Measurements from ENCODE around the gene CCDC172.

DNA sequence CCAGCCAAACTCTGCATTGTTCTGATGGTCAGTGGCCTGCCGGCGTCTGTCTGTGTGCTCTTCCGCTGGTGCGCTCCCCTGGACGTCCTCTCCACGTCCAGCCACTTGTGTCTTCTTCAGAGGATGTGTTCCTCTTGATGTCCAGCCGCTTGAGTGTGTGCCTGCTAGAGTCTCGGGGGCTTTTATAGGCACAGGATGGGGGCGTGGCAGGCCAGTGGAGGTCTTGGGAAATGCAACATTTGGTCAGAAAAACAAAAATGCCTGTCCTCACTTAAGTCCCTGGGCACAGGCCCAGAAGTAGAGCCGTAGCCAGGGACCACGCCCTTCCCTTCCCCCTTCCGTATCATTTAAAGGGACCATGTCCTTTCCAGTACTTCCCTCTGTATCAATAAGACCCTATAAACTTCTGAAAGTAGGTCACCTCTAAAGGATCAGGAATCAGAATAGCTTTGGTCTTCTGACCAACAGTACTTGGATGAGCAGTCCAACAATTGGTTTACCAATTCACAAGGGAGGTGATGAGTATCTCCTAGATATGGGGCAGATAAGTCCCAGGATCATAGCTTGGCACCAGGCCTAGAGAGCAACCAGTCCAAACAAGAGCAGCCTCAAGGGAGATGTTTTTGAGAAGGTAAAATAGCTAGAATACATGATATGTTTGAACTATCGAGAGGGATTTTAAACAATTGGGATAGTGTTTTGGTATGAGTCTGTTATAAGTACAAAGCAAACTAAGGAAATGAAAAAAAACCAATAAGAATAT is 71.2 kb downstream of the CCDC172 start:
- TF ChIP-seq, protein P1, sequence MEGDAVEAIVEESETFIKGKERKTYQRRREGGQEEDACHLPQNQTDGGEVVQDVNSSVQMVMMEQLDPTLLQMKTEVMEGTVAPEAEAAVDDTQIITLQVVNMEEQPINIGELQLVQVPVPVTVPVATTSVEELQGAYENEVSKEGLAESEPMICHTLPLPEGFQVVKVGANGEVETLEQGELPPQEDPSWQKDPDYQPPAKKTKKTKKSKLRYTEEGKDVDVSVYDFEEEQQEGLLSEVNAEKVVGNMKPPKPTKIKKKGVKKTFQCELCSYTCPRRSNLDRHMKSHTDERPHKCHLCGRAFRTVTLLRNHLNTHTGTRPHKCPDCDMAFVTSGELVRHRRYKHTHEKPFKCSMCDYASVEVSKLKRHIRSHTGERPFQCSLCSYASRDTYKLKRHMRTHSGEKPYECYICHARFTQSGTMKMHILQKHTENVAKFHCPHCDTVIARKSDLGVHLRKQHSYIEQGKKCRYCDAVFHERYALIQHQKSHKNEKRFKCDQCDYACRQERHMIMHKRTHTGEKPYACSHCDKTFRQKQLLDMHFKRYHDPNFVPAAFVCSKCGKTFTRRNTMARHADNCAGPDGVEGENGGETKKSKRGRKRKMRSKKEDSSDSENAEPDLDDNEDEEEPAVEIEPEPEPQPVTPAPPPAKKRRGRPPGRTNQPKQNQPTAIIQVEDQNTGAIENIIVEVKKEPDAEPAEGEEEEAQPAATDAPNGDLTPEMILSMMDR (conservative IDR thresholded peaks at IDR 0.05 in 1 of 2, IDR thresholded peaks at IDR 0.05 in 1 of 2; ENCODE audit: low read depth in 1 of 2, low read length in 2 of 2), result no peak
- no peak for TF ChIP-seq EZH2 (IDR thresholded peaks at IDR 0.05; ENCODE audit: low read length, missing control alignments)
